ENCODE results near the gene CD7.

CD7 gene

GRCh38 chr17:82327757-82328140, 10.3 kb upstream of the CD7 start:
- intact Hi-C loops (cut with DNase I; ENCODE audit: low total_unique reads): no loop called here
- Histone ChIP-seq H3K27me3 (peaks cover 0 to 88% of the 10 kb centered on the region in 2 donors), H3K36me3 (no peaks in the 10 kb centered on the region), H3K27ac (no peak overlapping the region), H3K4me1 (peaks cover 0 to 15% (median 8%) of the 10 kb centered on the region in 4 donors), H3K4me3 (no peak overlapping the region), H3K9me3 (no peaks in the 10 kb centered on the region)
- no peak for DNase-seq
- TF ChIP-seq, protein P1, sequence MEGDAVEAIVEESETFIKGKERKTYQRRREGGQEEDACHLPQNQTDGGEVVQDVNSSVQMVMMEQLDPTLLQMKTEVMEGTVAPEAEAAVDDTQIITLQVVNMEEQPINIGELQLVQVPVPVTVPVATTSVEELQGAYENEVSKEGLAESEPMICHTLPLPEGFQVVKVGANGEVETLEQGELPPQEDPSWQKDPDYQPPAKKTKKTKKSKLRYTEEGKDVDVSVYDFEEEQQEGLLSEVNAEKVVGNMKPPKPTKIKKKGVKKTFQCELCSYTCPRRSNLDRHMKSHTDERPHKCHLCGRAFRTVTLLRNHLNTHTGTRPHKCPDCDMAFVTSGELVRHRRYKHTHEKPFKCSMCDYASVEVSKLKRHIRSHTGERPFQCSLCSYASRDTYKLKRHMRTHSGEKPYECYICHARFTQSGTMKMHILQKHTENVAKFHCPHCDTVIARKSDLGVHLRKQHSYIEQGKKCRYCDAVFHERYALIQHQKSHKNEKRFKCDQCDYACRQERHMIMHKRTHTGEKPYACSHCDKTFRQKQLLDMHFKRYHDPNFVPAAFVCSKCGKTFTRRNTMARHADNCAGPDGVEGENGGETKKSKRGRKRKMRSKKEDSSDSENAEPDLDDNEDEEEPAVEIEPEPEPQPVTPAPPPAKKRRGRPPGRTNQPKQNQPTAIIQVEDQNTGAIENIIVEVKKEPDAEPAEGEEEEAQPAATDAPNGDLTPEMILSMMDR (IDR thresholded peaks at IDR 0.05): no peak

- peaks cover 0 to 11% (median 6%) of the 10 kb centered on the region in 4 donors for H3K4me1 ChIP-seq
- H3K4me3 ChIP-seq: no peak overlapping the region
- peaks cover 0 to 88% of the 10 kb centered on the region in 2 donors for H3K27me3 ChIP-seq
- no peak overlapping the region for H3K27ac ChIP-seq
- no peak for DNase-seq
- no peaks in the 10 kb centered on the region for H3K9me3 ChIP-seq
- intact Hi-C loops (cut with DNase I; ENCODE audit: low total_unique reads): no loop called here
- H3K36me3 ChIP-seq: no peaks in the 10 kb centered on the region
- TF ChIP-seq, protein P1 (IDR thresholded peaks at IDR 0.05): no peak
These were observed 9.9 kb upstream of the CD7 start for GRCh38 chr17:82327289-82327688.

- no peak for DNase-seq
- Histone ChIP-seq H3K9me3 (no peaks in the 10 kb centered on the region), H3K4me3 (no peak overlapping the region), H3K27me3 (peaks cover 0 to 90% of the 10 kb centered on the region in 2 donors), H3K36me3 (no peaks in the 10 kb centered on the region), H3K4me1 (peaks cover 0 to 16% (median 10%) of the 10 kb centered on the region in 4 donors), H3K27ac (no peak overlapping the region)
- TF ChIP-seq, protein P1 (IDR thresholded peaks at IDR 0.05): no peak
- intact Hi-C loops (cut with DNase I; ENCODE audit: low total_unique reads): no loop called here
These were observed 8.1 kb upstream of the CD7 start for GRCh38 chr17:82325286-82326180.

DNA sequence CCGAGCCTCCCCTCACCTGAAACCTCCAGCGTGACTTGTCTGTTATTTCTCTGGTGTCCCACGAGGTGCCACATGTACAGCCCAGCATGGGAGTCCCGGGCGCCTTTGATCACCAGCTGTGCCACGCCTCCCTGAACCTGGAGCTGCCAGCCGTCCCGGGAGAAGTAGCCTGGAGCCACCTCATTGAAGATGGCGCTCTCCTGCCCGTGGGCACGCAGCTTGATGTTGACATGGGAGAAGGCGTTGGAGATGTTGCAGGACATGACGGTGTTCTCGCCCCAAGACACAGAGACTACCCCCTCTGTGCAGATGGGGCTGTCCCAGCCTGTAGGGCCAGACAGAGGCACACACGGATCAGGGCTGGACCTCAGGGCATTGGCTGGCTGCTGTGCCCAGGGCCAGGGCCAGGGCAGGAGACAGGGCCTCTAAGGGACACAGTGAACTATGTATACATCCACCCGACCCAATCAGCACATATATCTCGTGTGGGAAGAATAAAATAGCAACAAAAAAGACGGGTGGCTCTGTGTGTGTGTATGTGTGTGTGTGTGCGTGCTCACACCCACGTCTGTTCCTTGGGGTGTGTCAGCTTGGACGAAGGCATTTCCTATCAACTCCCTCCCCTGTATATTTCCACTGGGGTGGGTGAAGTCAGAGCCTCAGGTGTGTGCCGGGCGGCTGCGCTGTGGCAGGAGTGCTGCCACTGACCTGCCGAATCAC, 7.3 kb upstream of the CD7 start:
- H3K9me3 ChIP-seq: no peaks in the 10 kb centered on the region
- TF ChIP-seq, protein P1 (IDR thresholded peaks at IDR 0.05): no peak
- no peak overlapping the region for H3K4me3 ChIP-seq
- DNase-seq: no peak
- H3K36me3 ChIP-seq: no peaks in the 10 kb centered on the region
- no peak overlapping the region for H3K27ac ChIP-seq
- peaks cover 0 to 88% of the 10 kb centered on the region in 2 donors for H3K27me3 ChIP-seq
- peaks cover 0 to 10% (median 5%) of the 10 kb centered on the region in 4 donors for H3K4me1 ChIP-seq
- intact Hi-C loops (cut with DNase I; ENCODE audit: low total_unique reads): no loop called here

DNA sequence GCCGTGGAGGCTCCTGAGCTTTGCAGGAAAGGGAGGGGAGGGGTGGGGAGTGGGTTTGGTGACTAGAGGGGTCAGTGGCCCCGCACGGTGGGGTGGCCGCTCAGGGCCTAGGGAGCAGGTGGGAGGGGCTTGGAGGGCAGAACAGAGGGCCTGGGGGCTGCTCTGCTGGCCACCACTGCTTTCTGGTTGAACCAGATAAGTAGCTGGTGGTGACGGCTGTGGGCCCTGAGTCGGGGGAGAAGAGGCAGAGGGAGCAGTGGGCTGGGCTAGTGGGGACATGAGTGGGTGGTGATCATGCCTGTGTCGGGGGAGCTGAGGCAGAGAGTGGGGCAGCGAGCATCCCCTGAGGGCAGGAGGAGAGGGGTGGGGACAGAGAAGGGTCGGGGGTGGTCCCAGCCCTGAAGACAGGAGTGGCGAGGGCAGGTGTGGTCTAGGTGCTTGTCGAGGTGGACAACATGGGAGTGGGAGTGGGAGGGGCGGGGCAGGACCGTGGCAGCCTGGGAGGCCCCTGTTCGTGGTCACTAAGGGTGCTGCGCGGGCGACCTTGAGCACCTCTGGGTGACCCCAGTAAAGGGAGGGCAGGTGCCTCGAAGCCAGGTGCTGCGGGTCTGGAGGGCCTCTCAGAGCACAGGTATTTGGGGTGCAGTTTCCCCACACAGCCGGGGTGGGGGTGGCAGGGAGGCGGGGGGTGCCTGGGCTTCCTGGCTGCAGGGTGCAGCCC, 6.3 kb upstream of the CD7 start:
- Histone ChIP-seq H3K9me3 (no peaks in the 10 kb centered on the region), H3K4me3 (no peak overlapping the region), H3K27ac (no peak overlapping the region), H3K27me3 (peaks cover 0 to 78% of the 10 kb centered on the region in 2 donors), H3K4me1 (peaks cover 0 to 10% (median 5%) of the 10 kb centered on the region in 4 donors), H3K36me3 (no peaks in the 10 kb centered on the region)
- TF ChIP-seq, protein P1 (IDR thresholded peaks at IDR 0.05): no peak
- no peak for DNase-seq
- intact Hi-C loops (cut with DNase I; ENCODE audit: low total_unique reads): no loop called here
